Iris pigment epithelial cell (primary cell): ENCODE measurements around the gene SLC31A1.
A peak's percentile ranks its signal among the peaks of the same experiment; 100 is the strongest.

ENCODE experiments used
- DNase-seq: peaks from one replicate; pipeline ENCODE4 v3.0.0-alpha.2; 2011; ENCODE audit warnings: low read depth

The SLC31A1 gene

DNA sequence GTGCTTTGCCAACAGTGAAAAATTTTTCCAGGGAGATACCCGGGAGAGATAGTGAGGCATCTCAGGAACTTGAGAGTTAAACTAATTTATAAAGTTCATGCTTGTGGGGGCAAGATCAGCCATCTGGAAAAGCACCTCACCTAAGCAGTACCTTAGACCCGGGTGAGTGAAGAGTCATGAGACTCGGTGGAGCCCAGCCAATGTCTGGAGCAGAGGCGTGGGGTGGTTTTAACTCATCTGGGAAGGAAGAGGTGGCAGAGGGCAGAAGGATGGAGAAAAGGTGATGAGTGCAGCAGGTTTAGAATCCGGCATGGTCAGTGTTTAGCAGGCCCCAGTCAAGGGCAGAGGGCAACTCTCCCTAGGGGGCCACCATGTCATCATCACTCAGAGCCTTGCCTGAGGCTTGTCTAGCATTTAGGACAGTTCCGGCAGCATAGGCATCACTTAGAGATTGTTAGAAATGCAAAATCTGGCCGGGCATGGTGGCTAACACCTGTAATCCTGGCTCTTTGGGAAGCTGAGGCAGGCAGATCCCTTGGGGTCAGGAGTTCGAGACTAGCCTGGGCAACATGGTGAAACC, 86.1 kb downstream of the SLC31A1 start:
- no peak for DNase-seq

GRCh38 chr9:113309204-113309813, 88.0 kb downstream of the SLC31A1 start:
- DNase-seq = peak; percentile 57

DNA sequence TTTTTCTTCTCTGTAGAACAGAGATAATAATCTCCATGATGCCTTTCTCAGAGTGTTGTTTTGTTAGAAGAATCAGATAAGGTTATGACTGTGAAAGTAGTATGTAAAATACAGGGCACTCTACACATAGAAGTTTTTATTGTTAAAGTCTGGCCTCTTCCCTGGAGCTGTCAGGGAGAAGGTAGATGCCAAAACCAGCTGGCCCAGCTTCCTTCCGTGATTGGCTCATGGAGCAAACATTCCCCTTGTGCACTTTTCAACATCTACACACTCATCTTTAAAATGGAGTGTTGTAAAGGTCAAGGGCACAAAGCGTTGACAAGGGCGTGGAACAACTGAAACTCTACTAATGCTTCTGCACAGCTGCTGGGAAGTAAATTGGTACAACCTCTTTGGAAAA, 89.2 kb downstream of the SLC31A1 start:
- no peak for DNase-seq

GRCh38 chr9:113311961-113312360, 90.6 kb downstream of the SLC31A1 start:
- no peak for DNase-seq

- DNase-seq = no peak
Observed at GRCh38 chr9:113313261-113313660, 91.9 kb downstream of the SLC31A1 start.
